Measurements from ENCODE around the gene PLXNA4.

Gene PLXNA4

DNA sequence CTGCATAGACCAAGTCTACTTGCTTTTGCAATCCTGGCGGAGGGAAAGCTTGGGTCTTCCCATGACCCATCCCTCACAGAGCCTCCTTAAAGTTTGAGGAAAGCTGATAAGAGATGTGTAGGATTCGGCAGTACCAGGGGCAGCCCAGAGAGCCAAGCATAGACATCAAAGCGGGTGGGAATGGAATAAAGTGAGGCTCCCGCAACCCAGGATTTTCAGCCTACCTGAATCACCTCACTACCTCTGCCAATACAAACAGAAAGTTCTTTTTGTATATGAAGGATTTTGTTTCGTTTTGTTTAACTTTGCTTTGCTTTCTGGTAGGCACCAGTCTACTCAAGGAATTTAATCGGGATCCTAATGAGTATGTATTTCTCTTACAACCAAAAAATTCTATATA is 451.7 kb downstream of the PLXNA4 start:
- H3K27me3 ChIP-seq (ENCODE audit: insufficient read depth, poor library complexity, severe bottlenecking): no peaks in the 10 kb centered on the region
- no peak overlapping the region for H3K4me3 ChIP-seq (replicated peaks; ENCODE audit: insufficient read depth, low read length)
- TF ChIP-seq GABPA (IDR thresholded peaks at IDR 0.05; ENCODE audit: low read depth) (no peak), POLR2AphosphoS5 (IDR thresholded peaks at IDR 0.05; ENCODE audit: low read depth) (no peak), SPI1 (IDR thresholded peaks at IDR 0.05; ENCODE audit: borderline replicate concordance, low read depth) (no peak)
- TF ChIP-seq, protein P1, sequence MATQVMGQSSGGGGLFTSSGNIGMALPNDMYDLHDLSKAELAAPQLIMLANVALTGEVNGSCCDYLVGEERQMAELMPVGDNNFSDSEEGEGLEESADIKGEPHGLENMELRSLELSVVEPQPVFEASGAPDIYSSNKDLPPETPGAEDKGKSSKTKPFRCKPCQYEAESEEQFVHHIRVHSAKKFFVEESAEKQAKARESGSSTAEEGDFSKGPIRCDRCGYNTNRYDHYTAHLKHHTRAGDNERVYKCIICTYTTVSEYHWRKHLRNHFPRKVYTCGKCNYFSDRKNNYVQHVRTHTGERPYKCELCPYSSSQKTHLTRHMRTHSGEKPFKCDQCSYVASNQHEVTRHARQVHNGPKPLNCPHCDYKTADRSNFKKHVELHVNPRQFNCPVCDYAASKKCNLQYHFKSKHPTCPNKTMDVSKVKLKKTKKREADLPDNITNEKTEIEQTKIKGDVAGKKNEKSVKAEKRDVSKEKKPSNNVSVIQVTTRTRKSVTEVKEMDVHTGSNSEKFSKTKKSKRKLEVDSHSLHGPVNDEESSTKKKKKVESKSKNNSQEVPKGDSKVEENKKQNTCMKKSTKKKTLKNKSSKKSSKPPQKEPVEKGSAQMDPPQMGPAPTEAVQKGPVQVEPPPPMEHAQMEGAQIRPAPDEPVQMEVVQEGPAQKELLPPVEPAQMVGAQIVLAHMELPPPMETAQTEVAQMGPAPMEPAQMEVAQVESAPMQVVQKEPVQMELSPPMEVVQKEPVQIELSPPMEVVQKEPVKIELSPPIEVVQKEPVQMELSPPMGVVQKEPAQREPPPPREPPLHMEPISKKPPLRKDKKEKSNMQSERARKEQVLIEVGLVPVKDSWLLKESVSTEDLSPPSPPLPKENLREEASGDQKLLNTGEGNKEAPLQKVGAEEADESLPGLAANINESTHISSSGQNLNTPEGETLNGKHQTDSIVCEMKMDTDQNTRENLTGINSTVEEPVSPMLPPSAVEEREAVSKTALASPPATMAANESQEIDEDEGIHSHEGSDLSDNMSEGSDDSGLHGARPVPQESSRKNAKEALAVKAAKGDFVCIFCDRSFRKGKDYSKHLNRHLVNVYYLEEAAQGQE (IDR thresholded peaks at IDR 0.05; ENCODE audit: insufficient replicate concordance, low read depth): no peak
- TF ChIP-seq, protein P2, sequence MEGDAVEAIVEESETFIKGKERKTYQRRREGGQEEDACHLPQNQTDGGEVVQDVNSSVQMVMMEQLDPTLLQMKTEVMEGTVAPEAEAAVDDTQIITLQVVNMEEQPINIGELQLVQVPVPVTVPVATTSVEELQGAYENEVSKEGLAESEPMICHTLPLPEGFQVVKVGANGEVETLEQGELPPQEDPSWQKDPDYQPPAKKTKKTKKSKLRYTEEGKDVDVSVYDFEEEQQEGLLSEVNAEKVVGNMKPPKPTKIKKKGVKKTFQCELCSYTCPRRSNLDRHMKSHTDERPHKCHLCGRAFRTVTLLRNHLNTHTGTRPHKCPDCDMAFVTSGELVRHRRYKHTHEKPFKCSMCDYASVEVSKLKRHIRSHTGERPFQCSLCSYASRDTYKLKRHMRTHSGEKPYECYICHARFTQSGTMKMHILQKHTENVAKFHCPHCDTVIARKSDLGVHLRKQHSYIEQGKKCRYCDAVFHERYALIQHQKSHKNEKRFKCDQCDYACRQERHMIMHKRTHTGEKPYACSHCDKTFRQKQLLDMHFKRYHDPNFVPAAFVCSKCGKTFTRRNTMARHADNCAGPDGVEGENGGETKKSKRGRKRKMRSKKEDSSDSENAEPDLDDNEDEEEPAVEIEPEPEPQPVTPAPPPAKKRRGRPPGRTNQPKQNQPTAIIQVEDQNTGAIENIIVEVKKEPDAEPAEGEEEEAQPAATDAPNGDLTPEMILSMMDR (IDR thresholded peaks at IDR 0.05; ENCODE audit: insufficient read depth, low read length): no peak
- no peak for DNase-seq (ENCODE audit: low read depth in 1 of 2, low spot score in 1 of 2)
- H3K27ac ChIP-seq (replicated peaks): no peak overlapping the region

DNA sequence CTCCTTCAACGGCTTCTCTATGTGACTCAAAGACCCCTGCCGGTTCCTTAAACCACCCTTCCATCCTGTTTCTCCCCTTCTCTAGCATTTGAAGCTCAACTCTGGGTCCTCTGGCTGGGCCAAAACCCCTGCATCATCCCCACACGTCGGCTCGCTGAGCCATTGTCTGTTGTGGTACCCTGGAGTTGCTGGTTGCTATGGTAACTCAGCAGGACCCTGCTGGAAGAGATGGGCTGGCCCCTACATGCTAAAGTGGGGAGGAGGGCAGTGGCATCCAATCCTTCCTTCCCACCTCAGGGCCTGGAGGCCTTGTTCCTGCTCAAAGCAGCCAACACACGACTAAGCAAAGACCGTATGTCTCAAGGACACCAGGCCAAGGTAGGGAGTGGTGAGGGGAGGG is 452.5 kb downstream of the PLXNA4 start:
- no peak for TF ChIP-seq SPI1 (IDR thresholded peaks at IDR 0.05; ENCODE audit: borderline replicate concordance, low read depth)
- TF ChIP-seq POLR2AphosphoS5 (IDR thresholded peaks at IDR 0.05; ENCODE audit: low read depth): no peak
- TF ChIP-seq, protein P1 (IDR thresholded peaks at IDR 0.05; ENCODE audit: insufficient replicate concordance, low read depth): no peak
- TF ChIP-seq GABPA (IDR thresholded peaks at IDR 0.05; ENCODE audit: low read depth): no peak
- TF ChIP-seq, protein P2 (IDR thresholded peaks at IDR 0.05; ENCODE audit: insufficient read depth, low read length): no peak
- H3K27me3 ChIP-seq (ENCODE audit: insufficient read depth, poor library complexity, severe bottlenecking): no peaks in the 10 kb centered on the region
- no peak for DNase-seq (ENCODE audit: low read depth in 1 of 2, low spot score in 1 of 2)
- no peak overlapping the region for H3K27ac ChIP-seq (replicated peaks)
- no peak overlapping the region for H3K4me3 ChIP-seq (replicated peaks; ENCODE audit: insufficient read depth, low read length)

DNA sequence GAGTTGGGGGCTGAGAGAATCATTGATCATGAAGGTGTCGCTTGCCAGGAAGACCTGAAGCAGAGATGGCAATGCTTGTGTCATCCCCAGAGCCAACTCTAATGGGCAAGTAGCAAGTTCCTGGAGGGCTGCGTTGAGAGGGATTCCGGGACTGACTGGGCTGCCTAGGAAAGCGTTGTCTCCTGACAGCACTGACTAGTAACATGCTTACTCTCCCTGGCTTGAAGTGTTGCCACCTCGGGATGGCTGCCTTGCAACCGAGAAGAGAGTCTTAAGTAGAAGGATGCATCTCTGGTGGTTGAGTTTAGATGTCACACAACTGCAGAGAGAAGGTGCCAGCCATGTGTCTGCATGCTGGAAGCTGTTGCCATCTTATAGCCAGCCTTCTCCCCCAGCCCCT is 453.4 kb downstream of the PLXNA4 start:
- H3K4me3 ChIP-seq (replicated peaks; ENCODE audit: insufficient read depth, low read length): no peak overlapping the region

More for the DNA sequence above, 453.4 kb downstream of the PLXNA4 start:
- Histone ChIP-seq H3K27ac (replicated peaks) (no peak overlapping the region), H3K27me3 (ENCODE audit: insufficient read depth, poor library complexity, severe bottlenecking) (no peaks in the 10 kb centered on the region)
- no peak for DNase-seq (ENCODE audit: low read depth in 1 of 2, low spot score in 1 of 2)
- TF ChIP-seq, protein P2 (IDR thresholded peaks at IDR 0.05; ENCODE audit: insufficient read depth, low read length): no peak
- TF ChIP-seq GABPA (IDR thresholded peaks at IDR 0.05; ENCODE audit: low read depth): no peak
- no peak for TF ChIP-seq SPI1 (IDR thresholded peaks at IDR 0.05; ENCODE audit: borderline replicate concordance, low read depth)
- TF ChIP-seq, protein P1 (IDR thresholded peaks at IDR 0.05; ENCODE audit: insufficient replicate concordance, low read depth): no peak
- TF ChIP-seq POLR2AphosphoS5 (IDR thresholded peaks at IDR 0.05; ENCODE audit: low read depth): no peak
